Transverse colon (tissue), 4 donors: ENCODE measurements around the gene FLT1. TPM values are rescaled to one million over a fixed set of nuclear protein-coding genes. Genes with fewer than 3 reads are reported as not detected.

Experiments used
- DNase-seq: peaks from one replicate; pipeline ENCODE4 v3.0.0-alpha.2; 2019
- H3K27ac ChIP-seq, 4 donors: fragments of 200-600 bp; sonication (generic); 2 replicates each; pipeline ENCODE4 v1.5.1; 2016 to 2018; ENCODE audit warnings: inconsistent platforms in 4 of 4
- H3K27me3 ChIP-seq: fragments of 200-600 bp; sonication (generic); 2 replicates; pipeline ENCODE4 v1.5.1; 2017; ENCODE audit warnings: inconsistent platforms
- H3K36me3 ChIP-seq, 4 donors: fragments of 200-600 bp; sonication (generic); 2 replicates each; pipeline ENCODE4 v1.5.1; 2017 to 2019; ENCODE audit warnings: inconsistent platforms in 4 of 4
- H3K4me1 ChIP-seq, 4 donors: fragments of 200-600 bp; sonication (generic); 2 replicates each; pipeline ENCODE4 v1.5.1; 2017 to 2020; ENCODE audit warnings: inconsistent platforms in 4 of 4
- H3K4me3 ChIP-seq, 4 donors: fragments of 200-600 bp; sonication (generic); 1 replicate in 1 of 4; 2 replicates in 3 of 4; pipeline versions ENCODE4 v1.5.1 to v1.6.1; 2017 to 2019; ENCODE audit warnings: inconsistent platforms in 4 of 4
- H3K9me3 ChIP-seq, 2 donors: fragments of 200-600 bp; sonication (generic); 2 replicates each; pipeline ENCODE4 v1.5.1; 2017 to 2019; ENCODE audit warnings: inconsistent platforms in 2 of 2
- EP300 ChIP-seq: sonication (generic); formaldehyde crosslinking; IDR thresholded peaks from one replicate; pipeline ENCODE4 v1.6.1; 2017; ENCODE audit warnings: antibody characterized with exemption, low read depth
- POLR2A ChIP-seq: fragments of 450-650 bp; IDR thresholded peaks from one replicate; pipeline ENCODE4 v1.6.1; 2016; ENCODE audit warnings: antibody characterized with exemption, mild to moderate bottlenecking, moderate library complexity
- POLR2AphosphoS5 ChIP-seq, 3 donors: sonication (generic); formaldehyde crosslinking; IDR thresholded peaks; one replicate each; pipeline ENCODE4 v1.6.1; 2016; ENCODE audit warnings: antibody characterized with exemption in 3 of 3
- WGBS, 2 donors: methylation state at CpG; one replicate each; pipeline ENCODE4 v1.1.5; 2018; ENCODE audit warnings: low coverage in 1 of 2; 5-methylcytosine and 5-hydroxymethylcytosine counted together
- in situ Hi-C, 4 donors: fragments of 200-750 bp; cut with MboI; loops; one replicate each; pipeline versions ENCODE4 v1.15.0 to v1.15.1; 2017; ENCODE audit warnings: low sequenced_read_pairs in 3 of 4, low pct_ligation_motif_present in 1 of 4, low pct_unique_long_range_greater_than_20kb in 1 of 4
- intact Hi-C: fragments of 100-400 bp; cut with DNase I; formaldehyde crosslinking; loops from one replicate; pipeline ENCODE4 v1.15.1; 2023; ENCODE audit warnings: low total_unique reads
- total RNA-seq, 4 donors: library from RNA; depleted of rRNA; stranded (reverse); fragments of >200 nt; gene quantifications; one replicate each; pipeline ENCODE4 v1.1.0, GENCODE V29; 2016
- TF ChIP-seq, protein P1 (sequence below), 5 experiments: fragments of 200-600 bp in 3 of 5; fragments of 450-650 bp in 2 of 5; sonication (generic) in 3 of 5; IDR thresholded peaks; 1 replicate in 2 of 5; 2 replicates in 3 of 5; pipeline ENCODE4 v1.5.1; 2016 to 2017; ENCODE audit warnings: antibody characterized with exemption in 5 of 5, inconsistent platforms in 3 of 5, mild to moderate bottlenecking in 2 of 5, moderate library complexity in 1 of 5

FLT1 gene
- total RNA-seq, 4 donors from 2014 or later: 2.6 to 8.4 (median 3.5) TPM

GRCh38 chr13:28435917-28436316 is 59.0 kb downstream of the FLT1 start:
- no peaks in the 10 kb centered on the region for H3K9me3 ChIP-seq
- DNase-seq: no peak
- H3K4me3 ChIP-seq: no peak overlapping the region
- H3K27ac ChIP-seq: no peak overlapping the region
- in situ Hi-C loops (no loop called here), intact Hi-C loops (no loop called here)
- no peaks in the 10 kb centered on the region for H3K4me1 ChIP-seq
- TF ChIP-seq POLR2AphosphoS5 (IDR thresholded peaks at IDR 0.05) (no peak), EP300 (no peak), POLR2A (no peak)
- TF ChIP-seq, protein P1, sequence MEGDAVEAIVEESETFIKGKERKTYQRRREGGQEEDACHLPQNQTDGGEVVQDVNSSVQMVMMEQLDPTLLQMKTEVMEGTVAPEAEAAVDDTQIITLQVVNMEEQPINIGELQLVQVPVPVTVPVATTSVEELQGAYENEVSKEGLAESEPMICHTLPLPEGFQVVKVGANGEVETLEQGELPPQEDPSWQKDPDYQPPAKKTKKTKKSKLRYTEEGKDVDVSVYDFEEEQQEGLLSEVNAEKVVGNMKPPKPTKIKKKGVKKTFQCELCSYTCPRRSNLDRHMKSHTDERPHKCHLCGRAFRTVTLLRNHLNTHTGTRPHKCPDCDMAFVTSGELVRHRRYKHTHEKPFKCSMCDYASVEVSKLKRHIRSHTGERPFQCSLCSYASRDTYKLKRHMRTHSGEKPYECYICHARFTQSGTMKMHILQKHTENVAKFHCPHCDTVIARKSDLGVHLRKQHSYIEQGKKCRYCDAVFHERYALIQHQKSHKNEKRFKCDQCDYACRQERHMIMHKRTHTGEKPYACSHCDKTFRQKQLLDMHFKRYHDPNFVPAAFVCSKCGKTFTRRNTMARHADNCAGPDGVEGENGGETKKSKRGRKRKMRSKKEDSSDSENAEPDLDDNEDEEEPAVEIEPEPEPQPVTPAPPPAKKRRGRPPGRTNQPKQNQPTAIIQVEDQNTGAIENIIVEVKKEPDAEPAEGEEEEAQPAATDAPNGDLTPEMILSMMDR (IDR thresholded peaks at IDR 0.05): no peak
- H3K27me3 ChIP-seq: peaks cover 28% of the 10 kb centered on the region
- 72 to 73% methylated on average over 6 of the region's 6 CpGs for WGBS, 2 donors
- no peaks in the 10 kb centered on the region for H3K36me3 ChIP-seq

DNA sequence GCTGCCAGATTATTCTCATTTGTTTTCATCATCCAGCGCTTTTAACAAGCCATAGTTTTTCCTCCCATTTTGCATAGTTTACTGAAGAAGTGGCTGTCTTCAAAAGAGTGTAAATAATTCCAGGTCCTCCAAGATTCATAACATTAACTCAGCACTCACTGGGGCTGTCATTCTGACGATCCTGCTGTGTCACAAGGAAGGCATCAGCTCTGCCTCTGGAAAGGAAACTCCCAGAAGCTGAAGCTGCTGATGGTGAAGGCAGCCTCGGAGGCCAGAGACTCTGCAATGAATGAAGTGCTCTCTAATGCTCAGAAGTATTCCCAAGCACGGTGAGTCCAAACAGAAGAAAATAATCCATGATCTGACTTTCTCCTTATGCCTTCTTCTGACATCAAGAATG is 60.0 kb downstream of the FLT1 start:
- intact Hi-C loops (no loop called here), in situ Hi-C loops (no loop called here)
- TF ChIP-seq POLR2AphosphoS5 (IDR thresholded peaks at IDR 0.05): no peak
- TF ChIP-seq, protein P1 (IDR thresholded peaks at IDR 0.05): no peak
- no peak for TF ChIP-seq POLR2A
- no peak for TF ChIP-seq EP300
- Histone ChIP-seq H3K27ac (no peak overlapping the region), H3K4me1 (no peaks in the 10 kb centered on the region), H3K4me3 (no peak overlapping the region), H3K36me3 (no peaks in the 10 kb centered on the region), H3K27me3 (peaks cover 25% of the 10 kb centered on the region), H3K9me3 (no peaks in the 10 kb centered on the region)
- WGBS, 2 donors: 0 to 32% methylated on average over 1 to 4 of the region's 4 CpGs
- DNase-seq: no peak

DNA sequence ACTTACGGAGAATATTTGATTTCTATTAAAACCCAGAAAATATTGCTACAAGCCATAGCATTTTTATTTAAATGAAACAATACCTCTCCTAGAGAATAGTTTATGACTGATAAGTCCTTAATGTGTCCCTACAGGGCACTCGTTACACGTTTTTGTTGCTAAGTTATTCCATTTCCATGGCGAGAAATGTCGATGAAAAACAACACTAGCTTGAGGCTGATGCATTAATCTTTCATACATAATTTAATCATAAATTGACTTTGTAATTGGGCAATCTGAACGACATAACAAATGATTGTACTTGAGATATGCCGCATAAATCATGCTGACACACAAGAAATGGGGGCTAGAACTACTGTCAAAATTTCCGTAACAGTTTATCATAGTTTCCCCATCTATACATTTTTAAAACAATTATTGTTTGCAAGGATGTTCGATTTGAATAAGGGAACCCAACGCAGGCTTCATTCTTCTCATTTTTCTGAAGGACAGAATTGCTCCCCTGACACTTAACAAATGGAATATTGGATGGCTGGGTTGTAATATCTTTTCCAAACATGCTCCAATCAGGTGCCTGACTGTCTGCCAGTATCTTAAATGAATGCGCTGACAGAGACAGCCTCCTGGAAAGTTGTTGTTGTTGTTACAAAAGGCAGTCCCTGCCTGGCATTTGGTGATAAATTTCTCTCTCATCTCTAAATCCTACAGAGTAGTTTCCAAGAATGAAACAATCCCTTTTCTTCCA is 61.9 kb downstream of the FLT1 start:
- Histone ChIP-seq H3K36me3 (no peaks in the 10 kb centered on the region), H3K27me3 (peaks cover 23% of the 10 kb centered on the region), H3K27ac (no peak overlapping the region), H3K4me1 (no peaks in the 10 kb centered on the region), H3K4me3 (no peak overlapping the region), H3K9me3 (no peaks in the 10 kb centered on the region)
- intact Hi-C loops: no loop called here
- no peak for DNase-seq
- TF ChIP-seq, protein P1 (IDR thresholded peaks at IDR 0.05): no peak
- no peak for TF ChIP-seq EP300
- TF ChIP-seq POLR2A: no peak
- no peak for TF ChIP-seq POLR2AphosphoS5 (IDR thresholded peaks at IDR 0.05)
- WGBS, 2 donors: 75 to 80% methylated on average over 11 of the region's 11 CpGs
- in situ Hi-C loops: no loop called here

GRCh38 chr13:28429685-28430290 is 65.1 kb downstream of the FLT1 start:
- intact Hi-C loops: no loop called here
- DNase-seq: peak; percentile 18
- Histone ChIP-seq H3K36me3 (no peaks in the 10 kb centered on the region), H3K27ac (no peak overlapping the region), H3K27me3 (peaks cover 20% of the 10 kb centered on the region), H3K4me1 (no peaks in the 10 kb centered on the region), H3K4me3 (no peak overlapping the region), H3K9me3 (no peaks in the 10 kb centered on the region)
- in situ Hi-C loops: no loop called here
- TF ChIP-seq, protein P1 (IDR thresholded peaks at IDR 0.05): no peak
- TF ChIP-seq EP300 (no peak), POLR2A (no peak), POLR2AphosphoS5 (IDR thresholded peaks at IDR 0.05) (no peak)
- WGBS, 2 donors: 67 to 79% methylated on average over 10 of the region's 10 CpGs
